Measurements from ENCODE around the gene CNTNAP3B.
"Not testable (repeated sequence)": the region's sequence is repeated elsewhere in the genome, so short reads cannot be mapped to it uniquely, and the experiment has no call there.

The CNTNAP3B gene

GRCh38 chr9:41974906-41975305, 154.3 kb downstream of the CNTNAP3B start:
- not testable (repeated sequence) for DNase-seq

- not testable (repeated sequence) for DNase-seq
Observed at GRCh38 chr9:41953007-41953406, 176.2 kb downstream of the CNTNAP3B start.

GRCh38 chr9:41941738-41942137, 187.5 kb downstream of the CNTNAP3B start:
- not testable (repeated sequence) for DNase-seq

GRCh38 chr9:41938143-41938542, 191.1 kb downstream of the CNTNAP3B start:
- not testable (repeated sequence) for DNase-seq

DNA sequence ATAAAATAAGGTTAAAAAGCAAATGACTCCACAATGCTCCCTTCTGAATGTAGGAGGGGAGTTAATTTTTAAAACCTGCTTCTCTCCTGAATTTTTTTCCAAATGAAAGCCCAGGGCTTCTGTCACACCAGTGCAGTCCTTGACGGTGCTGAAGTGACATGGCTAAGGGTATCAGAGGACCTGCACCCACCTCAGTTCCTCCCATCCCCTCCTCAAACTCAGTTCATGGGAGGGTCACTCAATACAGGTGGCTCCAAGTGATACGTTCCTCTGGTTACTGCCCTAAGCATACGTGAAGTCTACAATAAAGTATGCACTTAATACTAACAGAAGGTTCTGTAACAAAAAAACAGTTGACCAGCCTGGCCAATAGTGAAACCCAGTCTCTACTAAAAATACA, 193.5 kb downstream of the CNTNAP3B start:
- not testable (repeated sequence) for DNase-seq

DNA sequence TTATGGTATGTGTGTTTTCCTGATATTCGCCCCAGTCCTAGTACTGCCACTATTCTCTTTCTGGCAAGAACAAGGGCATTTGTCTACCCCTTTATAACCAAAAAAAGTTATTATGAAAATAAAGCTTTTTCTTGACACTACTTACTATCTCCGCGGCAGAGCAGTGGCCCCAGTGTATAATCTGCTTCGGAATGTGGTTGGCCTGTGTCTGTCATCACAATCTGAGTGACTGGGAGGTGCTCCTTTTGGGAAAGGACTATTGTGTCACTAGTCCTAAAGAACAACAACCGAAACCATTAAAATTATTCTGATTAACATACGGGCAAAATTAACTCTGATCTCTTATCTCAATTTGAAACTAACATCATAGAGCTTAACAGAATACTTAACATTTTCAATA, 200.1 kb downstream of the CNTNAP3B start:
- not testable (repeated sequence) for DNase-seq

DNA sequence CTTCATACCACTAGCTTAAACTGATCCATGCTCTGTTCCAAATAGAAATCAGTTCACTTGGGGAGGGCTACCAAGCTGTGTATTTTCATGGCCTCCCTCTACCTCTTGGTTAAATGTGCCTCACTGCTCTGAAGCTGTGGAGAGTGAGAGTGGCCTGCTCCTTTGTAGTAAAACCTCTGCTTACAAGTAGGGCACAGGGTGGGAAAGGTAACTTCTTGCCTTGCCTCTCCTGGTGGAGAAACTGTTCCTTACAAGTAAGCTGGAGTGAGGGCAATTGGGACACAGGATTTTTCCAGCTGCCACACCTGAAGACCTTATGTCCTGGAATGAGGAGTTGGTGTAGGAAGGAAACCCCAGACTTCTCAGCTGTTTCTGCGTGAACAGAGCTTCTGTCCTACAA, 211.9 kb downstream of the CNTNAP3B start:
- not testable (repeated sequence) for DNase-seq

DNA sequence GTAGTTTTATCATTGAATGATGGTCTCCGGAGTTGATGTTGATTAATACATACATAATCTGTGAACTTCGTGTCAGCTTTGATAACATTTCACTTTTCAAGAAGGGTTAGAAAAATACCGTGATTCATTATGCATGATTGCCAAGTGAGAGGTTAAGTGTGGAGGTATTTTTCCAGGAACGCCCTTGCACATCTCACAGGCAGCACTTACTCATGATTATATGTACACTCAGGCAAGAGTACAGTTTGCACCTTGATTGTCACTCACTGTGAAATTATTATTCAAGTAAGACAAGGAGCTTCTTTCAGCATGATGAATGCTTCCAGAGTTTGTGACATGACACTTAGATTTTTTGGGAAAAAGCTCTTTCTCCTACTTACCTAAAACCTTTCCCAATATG, 223.7 kb downstream of the CNTNAP3B start:
- not testable (repeated sequence) for DNase-seq

GRCh38 chr9:41902762-41903161, 226.5 kb downstream of the CNTNAP3B start:
- not testable (repeated sequence) for DNase-seq

- not testable (repeated sequence) for DNase-seq
Observed at GRCh38 chr9:41898720-41899343, 230.4 kb downstream of the CNTNAP3B start.

DNA sequence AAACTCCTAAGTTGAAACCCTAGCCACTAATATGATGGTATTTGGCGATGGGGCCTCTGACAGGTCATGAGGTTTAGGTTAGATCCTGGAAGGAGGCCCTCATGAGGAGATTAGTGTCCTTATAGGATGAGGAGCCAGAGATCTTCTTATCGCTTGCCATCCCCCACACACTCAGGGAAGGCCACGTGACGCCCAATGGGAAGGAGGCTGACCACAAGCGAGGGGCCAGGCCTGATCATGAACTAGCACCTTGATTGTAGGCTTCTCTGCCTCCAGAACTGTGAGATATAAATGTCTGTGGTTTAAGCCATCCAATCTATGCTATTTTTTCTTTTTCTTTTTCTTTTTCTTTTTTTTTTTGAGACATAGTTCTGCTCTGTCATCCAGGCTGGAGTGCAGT, 254.7 kb downstream of the CNTNAP3B start:
- DNase-seq, result not testable (repeated sequence)

DNA sequence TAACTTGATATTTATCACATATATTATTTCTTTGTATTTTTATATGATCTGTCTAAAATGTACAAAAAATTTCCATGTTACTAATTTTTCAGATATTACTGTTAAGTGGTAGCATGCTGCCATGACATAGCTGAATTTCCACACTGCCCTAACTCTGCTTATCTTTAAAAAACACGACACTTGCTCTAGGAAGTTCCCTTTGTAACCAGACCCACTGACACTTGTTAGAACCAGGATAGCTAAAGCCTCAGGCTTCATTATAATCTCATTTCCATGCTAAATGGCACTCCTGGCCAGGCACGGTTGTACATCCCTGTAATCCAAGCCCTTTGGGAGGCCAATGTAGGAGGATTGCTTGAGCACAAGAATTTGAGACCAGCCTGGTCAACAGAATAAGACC, 273.8 kb downstream of the CNTNAP3B start:
- DNase-seq, result not testable (repeated sequence)

- DNase-seq, result not testable (repeated sequence)
Observed at GRCh38 chr9:41851848-41852740, 277.1 kb downstream of the CNTNAP3B start.

DNA sequence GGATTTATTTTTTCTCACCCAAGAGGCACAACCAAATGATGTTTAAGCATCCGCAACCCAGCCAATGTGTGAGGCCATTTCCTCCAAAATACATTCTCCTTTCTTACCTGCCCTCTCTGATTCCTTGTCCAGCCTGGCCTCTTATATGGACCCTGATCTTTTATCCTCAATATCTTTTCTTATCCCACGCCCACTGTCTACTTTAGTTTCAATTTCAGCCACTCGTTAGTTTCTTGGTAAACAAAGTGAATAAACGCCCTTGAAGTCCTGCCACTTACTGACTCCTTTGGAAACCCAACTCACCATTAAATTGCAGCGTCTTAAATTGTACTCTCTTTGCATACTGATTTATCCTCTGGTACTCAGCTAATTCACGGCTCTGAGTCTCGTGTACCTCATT, 281.4 kb downstream of the CNTNAP3B start:
- not testable (repeated sequence) for DNase-seq
